ENCODE results near the gene AASDH.
"Not testable (repeated sequence)": the region's sequence is repeated elsewhere in the genome, so short reads cannot be mapped to it uniquely, and the experiment has no call there.

Gene AASDH

DNA sequence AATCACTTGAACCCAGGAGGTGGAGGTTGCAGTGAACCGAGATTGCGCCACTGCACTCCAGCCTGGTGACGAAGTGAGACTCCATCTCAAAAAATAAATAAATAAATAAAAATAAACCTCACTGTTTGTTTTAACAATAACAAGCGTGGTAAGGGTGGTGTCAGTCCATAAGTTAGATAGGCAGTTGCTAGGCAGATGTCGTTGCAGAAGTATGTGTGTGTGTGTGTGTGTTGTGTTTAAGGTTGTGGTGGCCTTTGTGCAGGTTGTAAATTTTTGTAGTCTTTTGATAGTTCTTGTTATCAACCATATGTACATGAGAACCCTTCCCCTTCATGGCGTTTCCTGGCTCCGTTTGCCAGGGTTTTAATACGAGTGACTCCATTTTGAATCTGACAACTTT is 4.0 kb upstream of the AASDH start:
- in situ Hi-C loops (cut with MboI; ENCODE audit: low sequenced_read_pairs): no loop called here

DNA sequence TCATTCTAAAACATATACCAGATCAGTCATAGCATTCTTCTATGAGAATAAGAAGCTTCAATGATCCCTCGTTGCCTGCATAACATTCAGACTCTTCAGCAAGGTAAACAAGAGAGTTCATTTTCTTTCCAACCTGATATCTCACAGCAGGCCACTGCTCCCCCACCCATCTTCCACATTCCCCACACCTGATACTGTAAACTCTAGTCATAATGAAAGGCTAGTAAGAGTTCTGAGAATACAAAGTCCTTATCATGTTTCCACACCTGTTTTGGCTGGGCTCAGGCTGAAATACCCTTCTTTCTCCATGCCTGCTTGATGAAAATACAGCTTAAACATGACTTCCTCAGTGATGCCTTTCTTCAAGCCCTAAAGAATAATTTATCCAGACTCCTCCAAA is 2.3 kb upstream of the AASDH start:
- in situ Hi-C loops (cut with MboI; ENCODE audit: low sequenced_read_pairs): no loop called here

DNA sequence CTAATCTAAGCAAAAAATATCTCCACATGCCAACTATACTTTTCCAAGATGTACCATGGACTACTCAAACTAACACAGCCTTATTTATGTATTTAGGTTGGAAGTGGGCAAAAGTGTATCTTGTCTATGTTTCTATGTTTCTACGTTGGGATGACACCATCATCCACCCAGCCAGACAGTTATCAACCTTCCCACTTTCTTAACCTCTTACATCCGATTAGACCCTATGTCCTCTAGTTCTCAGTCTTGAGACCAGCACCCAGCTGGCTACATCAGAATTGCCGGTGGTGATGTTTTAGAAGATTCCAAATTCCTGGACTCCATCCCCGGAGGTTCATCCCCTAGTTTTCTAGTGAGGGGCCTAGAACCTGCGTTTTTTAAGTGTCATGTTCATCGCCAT is 1.0 kb upstream of the AASDH start:
- in situ Hi-C loops (cut with MboI; ENCODE audit: low sequenced_read_pairs): no loop called here

DNA sequence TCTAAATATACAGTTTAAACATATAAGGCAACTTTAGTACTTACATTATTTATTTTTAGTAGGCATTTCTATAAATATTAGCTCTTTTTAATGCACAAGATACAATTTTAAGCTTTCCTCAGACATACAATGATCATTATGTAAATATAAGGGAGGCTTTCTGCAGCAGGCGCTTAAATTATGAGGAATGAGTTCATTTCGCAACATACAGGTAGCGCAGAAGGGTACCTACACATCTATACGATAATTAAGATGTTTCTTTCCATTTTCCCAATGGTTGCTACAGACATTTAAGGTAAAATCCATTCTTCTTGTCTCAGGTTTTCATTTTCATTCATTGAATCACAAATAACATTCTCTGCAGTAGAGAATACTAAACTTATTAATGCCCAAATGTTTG is 1.2 kb downstream of the AASDH start:
- in situ Hi-C loops (cut with MboI; ENCODE audit: low sequenced_read_pairs): no loop called here

DNA sequence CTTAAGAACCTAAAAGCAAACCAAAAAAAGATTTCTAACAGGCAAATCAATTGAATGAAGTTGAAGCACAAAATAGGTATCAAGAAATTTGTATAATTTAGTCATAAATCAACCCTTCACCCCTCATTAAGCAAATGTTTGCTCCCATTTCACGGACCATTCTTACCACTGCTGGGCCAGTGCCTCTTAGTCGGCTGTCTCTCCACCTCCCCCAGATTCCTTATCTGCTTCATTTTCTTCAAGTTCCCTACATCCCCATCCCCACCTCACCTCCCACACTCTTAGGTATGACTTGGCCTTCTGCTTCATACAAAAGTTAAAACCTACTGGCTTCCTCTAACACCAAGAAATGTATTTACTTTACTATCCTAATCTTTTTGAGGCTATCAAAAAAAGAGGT is 11.8 kb downstream of the AASDH start:
- in situ Hi-C loops (cut with MboI; ENCODE audit: low sequenced_read_pairs): no loop called here

DNA sequence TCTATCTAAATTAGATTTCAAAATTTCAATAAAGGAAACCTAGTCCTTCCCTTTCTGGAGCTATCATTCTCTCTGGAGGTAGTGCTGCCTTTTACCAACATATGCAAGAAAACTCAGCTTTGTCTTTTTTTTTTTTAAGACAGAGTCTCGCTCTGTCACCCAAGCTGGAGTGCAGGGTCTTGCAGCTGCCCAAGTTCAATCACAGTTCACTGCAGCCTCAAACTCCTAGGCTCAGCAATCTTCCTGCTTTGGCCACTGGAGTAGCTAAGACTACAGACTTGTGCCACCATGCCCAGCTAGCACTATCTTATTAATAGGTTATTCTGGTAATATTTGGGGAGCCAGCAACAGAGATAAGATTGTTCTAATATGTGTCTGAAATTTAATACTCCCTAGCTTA is 12.3 kb downstream of the AASDH start:
- in situ Hi-C loops (cut with MboI; ENCODE audit: low sequenced_read_pairs): no loop called here

DNA sequence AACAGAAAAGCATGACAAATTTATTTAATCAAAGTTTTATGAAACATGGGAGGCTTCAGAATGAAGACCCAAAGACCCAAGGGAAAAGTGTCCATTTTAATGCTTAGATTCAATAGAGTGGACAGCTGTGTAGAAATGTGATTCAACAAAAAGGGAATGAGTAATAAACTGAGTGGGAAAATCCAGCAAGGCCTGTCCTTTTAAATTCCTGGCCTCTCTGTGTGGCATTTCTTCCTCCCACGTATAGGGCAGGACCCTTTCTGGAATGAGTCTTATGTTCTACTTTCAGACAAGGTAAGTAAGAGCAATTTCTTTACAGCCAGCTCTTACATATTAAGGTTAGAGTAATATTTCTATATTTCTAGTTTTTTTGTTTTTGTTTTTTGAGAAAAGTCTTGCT is 14.5 kb downstream of the AASDH start:
- in situ Hi-C loops (cut with MboI; ENCODE audit: low sequenced_read_pairs): no loop called here

DNA sequence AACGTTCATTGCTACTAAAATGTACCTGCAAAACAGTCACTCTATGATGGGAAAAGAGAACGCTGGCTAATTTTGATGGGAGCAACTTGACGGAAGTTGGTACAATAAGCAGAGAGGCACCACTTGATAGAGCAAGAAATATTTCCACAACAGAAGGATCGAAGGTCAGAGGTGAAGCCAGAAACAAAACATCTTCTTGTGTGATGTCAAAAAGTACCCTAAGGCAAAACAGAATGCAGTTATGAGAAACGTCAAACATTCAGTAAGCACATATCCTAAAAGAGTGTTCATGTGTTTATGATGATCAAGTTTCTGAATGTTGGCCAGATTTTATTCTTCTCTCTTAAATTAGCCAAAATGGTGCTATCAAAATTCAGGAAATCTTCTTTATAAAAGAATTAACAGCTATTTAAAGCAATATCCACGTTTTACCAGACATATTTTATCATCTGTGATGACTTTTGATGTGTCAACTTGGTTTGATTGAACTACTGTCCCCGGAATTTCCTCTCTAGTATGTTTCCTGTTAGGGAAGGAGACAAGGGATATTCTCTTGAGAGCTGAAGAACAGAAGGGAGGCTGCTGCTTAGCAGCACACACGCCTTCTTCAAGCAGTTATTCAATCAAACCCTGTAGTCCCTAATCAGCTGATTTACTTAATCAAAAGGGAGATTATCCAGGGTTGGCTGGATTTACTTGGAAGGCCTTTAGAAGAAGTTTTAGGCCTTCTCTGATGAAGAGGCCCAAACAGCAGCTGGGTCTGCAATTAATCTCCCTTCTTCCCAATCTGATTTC is 15.7 kb downstream of the AASDH start:
- in situ Hi-C loops (cut with MboI; ENCODE audit: low sequenced_read_pairs): no loop called here

DNA sequence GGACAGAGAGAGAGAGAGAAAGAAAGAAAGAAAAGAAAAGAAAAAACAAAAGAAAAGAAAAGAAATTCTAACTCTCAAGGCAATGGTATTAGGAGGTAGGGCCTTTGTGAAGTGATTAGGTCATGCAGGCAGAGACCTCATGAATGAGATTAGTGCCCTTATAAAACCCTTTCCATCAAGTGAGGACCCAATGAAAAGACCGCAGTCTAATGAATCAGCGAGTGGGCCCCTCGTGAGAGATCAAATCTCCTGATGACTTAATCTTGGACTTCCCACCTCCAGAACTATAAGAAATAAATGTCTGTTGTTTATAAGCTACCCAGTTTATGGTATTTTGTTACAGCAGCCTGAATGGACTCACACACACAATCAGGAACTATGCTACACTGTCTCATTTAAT is 16.9 kb downstream of the AASDH start:
- in situ Hi-C loops (cut with MboI; ENCODE audit: low sequenced_read_pairs): no loop called here

DNA sequence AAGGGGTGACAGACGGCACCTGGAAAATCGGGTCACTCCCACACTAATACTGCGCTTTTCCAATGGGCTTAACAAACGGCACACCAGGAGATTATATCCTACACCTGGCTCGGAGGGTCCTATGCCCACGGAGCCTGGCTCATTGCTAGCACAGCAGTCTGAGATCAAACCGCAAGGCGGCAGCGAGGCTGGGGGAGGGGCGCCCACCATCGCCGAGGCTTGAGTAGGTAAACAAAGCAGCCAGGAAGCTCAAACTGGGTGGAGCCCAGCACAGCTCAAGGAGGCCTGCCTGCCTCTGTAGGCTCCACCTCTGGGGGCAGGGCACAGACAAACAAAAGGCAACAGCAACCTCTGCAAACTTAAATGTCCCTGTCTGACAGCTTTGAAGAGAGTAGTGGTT is 24.3 kb downstream of the AASDH start:
- in situ Hi-C loops (cut with MboI; ENCODE audit: low sequenced_read_pairs): not testable (repeated sequence)

DNA sequence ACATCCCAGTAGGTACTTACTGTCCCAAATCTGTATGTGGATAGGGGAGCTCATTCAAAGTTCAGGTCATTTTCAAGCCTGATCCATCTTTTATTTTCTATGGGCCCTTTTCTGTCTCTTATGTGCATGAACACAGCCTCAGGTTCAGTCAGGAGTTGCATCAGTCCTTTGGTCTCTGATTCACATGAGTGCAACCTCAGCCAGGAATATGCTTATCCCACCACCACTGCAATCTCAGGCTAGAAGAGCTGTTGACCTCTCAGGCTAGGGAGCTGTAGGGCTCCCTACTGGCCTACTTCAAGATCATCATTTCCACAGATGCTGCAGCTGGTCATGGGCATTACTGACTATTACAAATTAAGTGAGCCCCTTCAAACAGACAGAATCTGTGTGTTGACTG is 27.2 kb downstream of the AASDH start:
- in situ Hi-C loops (cut with MboI; ENCODE audit: low sequenced_read_pairs): no loop called here

DNA sequence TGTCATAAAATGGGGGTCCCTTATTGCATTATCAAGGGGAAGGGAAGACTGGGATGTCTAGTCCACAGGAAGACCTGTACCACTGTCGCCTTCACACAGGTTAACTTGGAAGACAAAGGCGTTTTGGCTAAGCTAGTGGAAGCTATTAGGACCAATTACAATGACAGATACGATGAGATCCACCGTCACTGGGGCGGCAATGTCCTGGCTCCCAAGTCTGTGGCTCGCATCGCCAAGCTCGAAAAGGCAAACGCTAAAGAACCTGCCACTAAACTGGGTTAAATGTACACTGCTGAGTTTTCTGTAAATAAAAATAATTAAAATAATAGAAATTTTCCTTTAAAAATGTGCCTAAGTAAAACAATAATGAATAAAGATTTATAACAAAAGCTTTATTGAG is 30.6 kb downstream of the AASDH start:
- in situ Hi-C loops (cut with MboI; ENCODE audit: low sequenced_read_pairs): no loop called here

DNA sequence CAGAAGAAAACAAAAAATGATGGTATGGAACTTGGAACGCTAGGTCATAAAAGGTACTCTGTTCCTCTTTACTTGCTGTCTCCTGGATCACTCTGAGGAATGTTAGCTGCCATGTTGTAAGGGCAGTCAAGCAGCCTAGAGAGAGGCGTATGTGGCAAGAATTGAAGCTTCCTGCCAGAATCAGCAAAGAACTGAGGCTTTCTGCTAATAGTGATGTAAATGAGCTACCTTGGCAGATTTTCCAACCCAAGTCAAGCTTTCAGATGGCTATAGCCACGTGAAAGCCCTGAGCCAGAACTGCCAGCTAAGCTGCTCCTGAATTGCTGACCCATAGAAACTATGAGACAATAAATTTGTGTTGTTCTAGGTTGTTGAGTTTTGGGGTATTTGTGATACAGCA is 38.7 kb downstream of the AASDH start:
- in situ Hi-C loops (cut with MboI; ENCODE audit: low sequenced_read_pairs): no loop called here

DNA sequence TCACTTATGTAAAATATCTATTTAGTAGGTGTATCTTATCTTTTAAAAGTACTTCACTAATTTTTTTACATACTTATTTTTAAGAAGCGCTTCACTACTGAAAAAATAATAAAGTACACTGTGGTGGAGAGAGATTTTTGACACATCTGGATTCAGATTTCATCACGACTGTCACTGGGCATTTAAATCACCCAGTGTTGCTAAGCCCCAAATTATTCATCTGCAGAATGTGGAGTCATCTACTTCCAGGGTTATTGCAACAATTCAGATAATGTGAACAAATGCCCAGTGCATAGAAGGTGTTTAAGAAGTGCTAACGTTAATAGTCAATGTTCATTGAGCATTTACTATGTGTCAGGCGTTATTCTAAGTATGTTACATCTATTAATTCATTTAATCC is 41.8 kb downstream of the AASDH start:
- in situ Hi-C loops (cut with MboI; ENCODE audit: low sequenced_read_pairs): no loop called here

DNA sequence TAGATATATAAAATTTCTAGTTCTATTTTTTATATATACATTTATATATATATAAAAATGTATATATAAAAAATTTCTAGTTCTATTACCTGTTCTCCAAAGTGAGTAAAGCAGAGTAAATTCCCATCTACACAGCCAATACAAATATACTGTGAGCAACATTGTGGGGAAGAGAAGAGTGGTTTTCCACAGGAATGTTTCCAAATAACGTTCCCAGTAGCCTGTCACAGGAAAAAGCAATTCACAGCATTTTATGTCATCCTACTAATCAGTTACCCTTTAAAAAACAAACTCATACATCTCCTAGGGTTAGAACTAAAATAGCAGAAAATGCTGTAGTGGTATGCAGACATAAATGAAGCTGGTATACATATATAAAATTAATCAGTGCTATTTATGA is 44.5 kb downstream of the AASDH start:
- in situ Hi-C loops (cut with MboI; ENCODE audit: low sequenced_read_pairs): no loop called here

DNA sequence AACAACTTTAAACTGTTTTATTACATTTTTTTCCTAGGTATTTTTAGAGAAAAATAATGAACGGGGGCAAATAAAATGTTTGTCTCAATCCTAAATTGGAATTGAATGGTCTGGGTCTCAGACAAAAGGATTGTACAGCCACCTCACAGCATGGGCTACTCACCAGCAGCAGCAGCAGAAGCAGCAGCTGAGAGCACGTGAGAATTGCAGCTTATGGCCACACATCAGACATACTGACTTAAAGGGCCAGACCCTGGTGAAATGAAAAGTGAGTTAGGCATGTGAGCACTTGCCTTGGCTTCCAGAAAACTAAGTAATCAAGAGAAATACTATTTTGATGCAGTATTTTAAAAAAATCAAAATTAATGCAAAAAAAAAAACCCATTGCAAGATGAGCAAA is 56.6 kb downstream of the AASDH start:
- in situ Hi-C loops (cut with MboI; ENCODE audit: low sequenced_read_pairs): no loop called here

DNA sequence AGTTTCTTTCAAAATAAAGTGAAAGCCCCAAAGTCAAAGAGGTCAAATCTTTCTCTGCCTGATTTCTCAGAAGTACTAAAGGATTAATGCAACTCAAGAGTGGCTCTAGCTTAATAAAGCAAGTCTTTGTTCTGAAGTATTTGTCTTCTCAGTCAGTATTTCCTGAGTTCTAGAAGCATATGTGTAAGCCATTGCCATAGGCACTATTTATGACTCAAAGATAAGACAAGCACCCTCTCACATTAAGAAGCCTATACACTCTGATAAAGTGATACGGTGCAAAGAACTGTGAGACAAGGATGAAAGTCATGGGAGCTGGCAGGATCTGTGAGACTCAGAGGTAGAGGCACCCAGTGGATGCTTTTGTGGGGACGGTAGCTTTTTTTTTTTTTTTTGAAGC is 60.9 kb downstream of the AASDH start:
- in situ Hi-C loops (cut with MboI; ENCODE audit: low sequenced_read_pairs): no loop called here

DNA sequence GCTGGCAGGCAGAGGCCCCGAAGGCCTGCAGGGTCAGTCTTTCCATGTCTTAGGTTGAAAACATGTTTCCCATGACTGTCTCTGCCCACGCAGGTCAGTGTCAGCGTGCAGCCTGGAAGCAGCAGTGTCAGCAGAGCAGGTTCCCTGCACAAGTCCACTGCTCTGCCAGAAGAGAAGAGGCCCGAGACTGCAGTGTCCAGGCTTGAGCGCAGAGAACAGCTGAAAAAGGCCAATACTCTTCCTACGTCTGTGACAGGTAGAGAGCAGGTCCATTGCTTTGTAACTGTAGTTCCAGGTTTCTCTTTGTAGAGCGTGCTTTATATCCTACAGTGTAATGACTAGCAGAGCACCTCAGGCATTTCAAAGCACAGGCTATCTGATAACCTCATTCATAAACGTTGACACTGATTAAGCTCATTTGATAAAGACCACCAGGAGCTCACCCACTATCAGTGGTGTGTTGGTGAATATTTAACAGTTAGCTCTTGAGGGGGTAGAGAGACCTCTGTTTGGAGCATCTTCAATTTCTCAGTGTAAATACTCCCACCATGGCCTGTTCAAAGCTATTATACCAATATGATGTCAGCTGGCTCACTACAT is 63.2 kb downstream of the AASDH start:
- in situ Hi-C loops (cut with MboI; ENCODE audit: low sequenced_read_pairs): no loop called here

DNA sequence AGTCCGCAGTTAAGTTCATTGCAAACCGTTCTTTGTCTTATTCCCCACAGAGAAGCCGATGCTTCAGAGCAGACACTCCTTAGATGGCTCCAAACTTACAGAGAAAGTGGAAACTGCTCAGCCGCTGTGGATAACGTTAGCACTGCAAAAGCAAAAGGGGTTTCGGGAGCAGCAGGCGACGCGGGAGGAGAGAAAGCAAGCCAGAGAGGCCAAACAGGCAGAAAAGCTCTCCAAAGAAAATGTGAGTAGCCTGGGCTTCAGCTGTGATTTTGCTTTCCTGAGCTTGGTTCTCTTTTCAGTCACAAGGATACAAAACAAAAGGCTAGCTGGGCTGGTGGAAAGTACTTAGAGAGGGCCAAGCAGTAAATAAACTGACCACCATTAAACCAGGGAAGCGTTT is 64.0 kb downstream of the AASDH start:
- in situ Hi-C loops (cut with MboI; ENCODE audit: low sequenced_read_pairs): no loop called here

DNA sequence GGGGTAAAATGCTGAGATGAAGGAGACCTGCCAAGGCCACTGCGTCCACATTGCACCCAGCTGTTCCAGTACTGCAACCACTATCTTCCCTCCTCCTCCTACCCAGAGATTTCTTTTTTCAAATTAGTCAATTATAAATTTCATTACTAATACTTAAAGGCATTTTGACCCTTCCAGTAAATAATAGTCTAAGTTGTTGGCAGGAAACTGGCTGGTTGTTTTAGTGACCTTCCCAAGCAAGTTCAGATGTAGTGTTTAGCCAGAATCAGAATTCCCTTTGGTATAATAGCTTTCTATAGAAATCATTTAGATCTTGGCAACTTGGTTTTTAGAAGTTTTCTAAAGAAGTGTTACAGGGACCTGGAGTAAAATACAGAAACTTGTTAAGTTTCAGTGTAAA is 66.0 kb downstream of the AASDH start:
- in situ Hi-C loops (cut with MboI; ENCODE audit: low sequenced_read_pairs): no loop called here

DNA sequence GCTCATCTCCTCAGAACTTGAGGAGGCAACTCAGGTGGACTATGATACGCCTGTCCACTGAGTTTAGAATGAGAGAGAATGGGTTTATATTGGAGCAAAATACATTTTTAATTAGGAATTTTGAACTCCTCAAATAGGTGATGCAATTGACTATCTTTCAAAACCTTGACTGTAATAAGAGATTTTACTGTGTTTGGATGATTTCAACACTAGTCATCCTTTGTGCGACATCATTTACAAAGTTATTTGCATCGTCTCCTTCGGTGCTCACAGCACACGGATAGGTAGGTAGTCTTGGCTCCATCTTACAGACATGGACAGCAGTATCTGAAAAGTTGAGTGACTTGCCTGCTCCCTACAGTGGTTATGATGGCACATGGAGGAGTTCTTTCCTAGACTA is 67.0 kb downstream of the AASDH start:
- in situ Hi-C loops (cut with MboI; ENCODE audit: low sequenced_read_pairs): no loop called here

DNA sequence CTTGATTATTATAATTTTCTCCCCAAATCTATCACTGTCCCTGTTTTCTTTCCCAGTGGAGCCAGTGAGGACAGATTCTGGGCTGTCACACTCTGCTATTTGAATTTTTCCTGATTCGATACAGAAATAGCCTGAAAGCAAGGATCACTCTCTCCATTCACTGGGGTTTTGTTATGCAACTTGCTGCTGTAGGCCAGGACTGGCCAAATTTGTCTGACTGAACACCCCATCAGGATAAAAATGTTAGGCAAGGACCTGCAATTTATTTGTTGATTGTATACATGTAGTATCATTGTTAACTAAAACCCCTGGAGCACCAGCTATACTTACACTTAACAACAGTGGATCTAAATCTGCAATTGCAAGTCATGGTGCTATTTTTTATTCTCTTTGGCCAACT is 68.7 kb downstream of the AASDH start:
- in situ Hi-C loops (cut with MboI; ENCODE audit: low sequenced_read_pairs): no loop called here

DNA sequence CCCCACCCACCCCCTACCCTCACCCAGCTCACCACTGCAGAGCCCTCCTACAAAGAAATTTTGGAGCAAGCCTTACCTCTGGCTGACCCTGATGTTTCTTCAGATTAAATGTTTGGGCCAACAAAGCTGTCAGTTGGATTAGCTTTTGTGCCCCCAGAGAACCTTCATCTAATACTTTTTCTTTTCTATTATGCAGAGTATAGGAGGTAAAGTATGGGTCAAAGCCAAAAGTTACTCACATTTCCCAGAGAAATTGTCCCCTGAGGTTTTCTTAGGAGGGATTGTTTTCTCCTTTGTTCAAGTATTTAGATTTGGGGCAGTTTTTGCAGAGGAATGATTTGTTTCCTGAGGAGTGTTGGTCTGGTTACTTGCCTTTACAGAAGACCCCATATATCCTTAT is 69.5 kb downstream of the AASDH start:
- in situ Hi-C loops (cut with MboI; ENCODE audit: low sequenced_read_pairs): no loop called here

All from HL-60/S4 (cell line).